ENCODE results near the gene SLC5A10. TPM values are rescaled to one million over a fixed set of nuclear protein-coding genes. Genes with fewer than 3 reads are reported as not detected.

The SLC5A10 gene
- total RNA-seq, 6 experiments from 2014 or later, result 0.07 to 0.14 TPM; not detected in 4

DNA sequence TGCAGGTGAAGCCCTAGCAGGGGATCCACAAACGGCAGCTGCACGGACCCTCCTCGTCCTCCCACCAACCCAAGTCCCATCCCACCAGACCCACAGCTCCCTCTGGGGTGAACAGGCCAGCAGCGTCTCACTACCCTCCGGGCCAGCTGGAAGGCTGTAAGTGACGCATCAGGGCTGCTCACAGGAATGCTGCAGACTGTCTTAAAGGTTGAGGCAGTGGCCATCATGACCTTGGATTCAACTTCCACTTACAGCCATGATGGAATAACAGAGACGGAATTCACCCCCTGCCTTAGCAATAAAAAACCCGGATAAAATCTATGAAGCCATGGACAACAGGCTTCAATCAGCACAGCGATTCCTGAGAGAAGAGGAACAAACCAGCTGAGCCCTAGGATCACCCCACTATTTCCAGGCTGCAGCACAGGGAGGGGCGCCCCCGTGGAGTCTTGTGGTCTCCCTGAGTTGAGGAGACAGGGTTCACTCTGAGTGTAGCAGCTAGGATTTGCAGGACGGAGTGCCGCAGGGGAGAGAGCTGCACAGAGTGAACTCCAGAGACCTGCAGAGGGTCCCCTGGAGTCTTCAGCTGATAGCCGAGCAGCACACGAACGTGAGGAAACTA lies 42.1 kb downstream of the SLC5A10 start:
- WGBS (ENCODE audit: insufficient coverage, low coverage, low lambda C conversion rate, missing lambda C conversion rate), result 74% methylated on average over 6 of the region's 16 CpGs
- H3K27me3 ChIP-seq, result no peaks in the 10 kb centered on the region
- no peaks in the 10 kb centered on the region for H3K9me3 ChIP-seq
- no peak overlapping the region for H3K4me3 ChIP-seq
- no peak for DNase-seq
- H3K36me3 ChIP-seq, result no peaks in the 10 kb centered on the region
- no peak overlapping the region for H3K27ac ChIP-seq
- no peak for ATAC-seq
- H3K4me1 ChIP-seq, result peaks cover 0 to 24% (median 6%) of the 10 kb centered on the region in 4 donors
- TF ChIP-seq, protein P1, sequence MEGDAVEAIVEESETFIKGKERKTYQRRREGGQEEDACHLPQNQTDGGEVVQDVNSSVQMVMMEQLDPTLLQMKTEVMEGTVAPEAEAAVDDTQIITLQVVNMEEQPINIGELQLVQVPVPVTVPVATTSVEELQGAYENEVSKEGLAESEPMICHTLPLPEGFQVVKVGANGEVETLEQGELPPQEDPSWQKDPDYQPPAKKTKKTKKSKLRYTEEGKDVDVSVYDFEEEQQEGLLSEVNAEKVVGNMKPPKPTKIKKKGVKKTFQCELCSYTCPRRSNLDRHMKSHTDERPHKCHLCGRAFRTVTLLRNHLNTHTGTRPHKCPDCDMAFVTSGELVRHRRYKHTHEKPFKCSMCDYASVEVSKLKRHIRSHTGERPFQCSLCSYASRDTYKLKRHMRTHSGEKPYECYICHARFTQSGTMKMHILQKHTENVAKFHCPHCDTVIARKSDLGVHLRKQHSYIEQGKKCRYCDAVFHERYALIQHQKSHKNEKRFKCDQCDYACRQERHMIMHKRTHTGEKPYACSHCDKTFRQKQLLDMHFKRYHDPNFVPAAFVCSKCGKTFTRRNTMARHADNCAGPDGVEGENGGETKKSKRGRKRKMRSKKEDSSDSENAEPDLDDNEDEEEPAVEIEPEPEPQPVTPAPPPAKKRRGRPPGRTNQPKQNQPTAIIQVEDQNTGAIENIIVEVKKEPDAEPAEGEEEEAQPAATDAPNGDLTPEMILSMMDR (IDR thresholded peaks at IDR 0.05), result no peak
- no peak for TF ChIP-seq POLR2A (IDR thresholded peaks at IDR 0.05)
- intact Hi-C loops (cut with DNase I), result no loop called here

DNA sequence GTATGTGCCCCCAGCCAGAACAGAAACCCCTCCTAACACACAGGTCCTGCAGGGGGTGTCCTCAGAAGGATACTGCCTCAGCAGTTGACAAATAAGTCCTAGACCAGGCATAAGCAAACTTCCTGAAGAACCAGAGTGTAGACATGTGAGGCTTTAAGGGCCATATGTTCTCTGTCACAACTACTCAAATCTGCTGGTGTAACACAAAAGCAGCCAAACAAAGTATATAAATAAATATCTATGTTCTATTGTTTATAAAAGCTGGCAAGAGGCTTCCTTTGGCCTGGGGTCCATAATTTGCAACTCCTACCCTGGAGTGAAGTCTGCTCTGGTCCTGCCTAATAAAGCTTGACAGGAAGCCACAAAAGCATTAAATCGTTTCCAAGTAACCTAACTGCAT lies 42.7 kb downstream of the SLC5A10 start:
- no peak overlapping the region for H3K27ac ChIP-seq
- WGBS (ENCODE audit: insufficient coverage, low coverage, low lambda C conversion rate, missing lambda C conversion rate), result 5% methylated on average over 1 of the region's 1 CpG
- no peak for DNase-seq

DNA sequence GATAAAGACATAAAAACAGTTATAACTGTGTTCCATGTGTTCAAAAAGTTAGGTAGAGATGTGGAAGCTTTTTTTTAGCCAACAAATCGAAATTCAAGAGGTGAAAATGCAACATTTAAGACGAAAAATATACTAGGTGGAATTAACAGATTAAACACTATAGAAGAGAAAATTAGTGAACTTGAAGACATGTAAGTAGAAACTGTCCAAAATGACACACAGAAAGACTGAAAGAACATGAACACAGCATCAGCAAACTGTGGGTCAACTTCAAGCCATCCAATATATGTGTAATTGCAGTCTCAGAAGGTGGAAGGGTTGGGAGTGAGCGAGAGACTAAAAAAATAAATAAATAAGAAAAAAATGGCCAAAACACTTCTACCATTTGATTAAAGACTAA lies 43.3 kb downstream of the SLC5A10 start:
- H3K36me3 ChIP-seq, result no peaks in the 10 kb centered on the region
- DNase-seq, result no peak
- H3K9me3 ChIP-seq, result no peaks in the 10 kb centered on the region
- H3K27me3 ChIP-seq, result no peaks in the 10 kb centered on the region
- no peak for TF ChIP-seq POLR2A (IDR thresholded peaks at IDR 0.05)
- TF ChIP-seq, protein P1 (IDR thresholded peaks at IDR 0.05), result no peak
- peaks cover 0 to 12% (median 2%) of the 10 kb centered on the region in 4 donors for H3K4me1 ChIP-seq
- no peak overlapping the region for H3K27ac ChIP-seq
- no peak for ATAC-seq
- 94% methylated on average over 2 of the region's 3 CpGs for WGBS (ENCODE audit: insufficient coverage, low coverage, low lambda C conversion rate, missing lambda C conversion rate)
- H3K4me3 ChIP-seq, result no peak overlapping the region
- intact Hi-C loops (cut with DNase I), result no loop called here

More for the DNA sequence above, 42.7 kb downstream of the SLC5A10 start:
- no peak for ATAC-seq
- Histone ChIP-seq H3K36me3 (no peaks in the 10 kb centered on the region), H3K4me3 (no peak overlapping the region), H3K4me1 (peaks cover 0 to 17% (median 3%) of the 10 kb centered on the region in 4 donors), H3K27me3 (no peaks in the 10 kb centered on the region), H3K9me3 (no peaks in the 10 kb centered on the region)
- intact Hi-C loops (cut with DNase I), result no loop called here
- TF ChIP-seq, protein P1 (IDR thresholded peaks at IDR 0.05), result no peak
- no peak for TF ChIP-seq POLR2A (IDR thresholded peaks at IDR 0.05)

DNA sequence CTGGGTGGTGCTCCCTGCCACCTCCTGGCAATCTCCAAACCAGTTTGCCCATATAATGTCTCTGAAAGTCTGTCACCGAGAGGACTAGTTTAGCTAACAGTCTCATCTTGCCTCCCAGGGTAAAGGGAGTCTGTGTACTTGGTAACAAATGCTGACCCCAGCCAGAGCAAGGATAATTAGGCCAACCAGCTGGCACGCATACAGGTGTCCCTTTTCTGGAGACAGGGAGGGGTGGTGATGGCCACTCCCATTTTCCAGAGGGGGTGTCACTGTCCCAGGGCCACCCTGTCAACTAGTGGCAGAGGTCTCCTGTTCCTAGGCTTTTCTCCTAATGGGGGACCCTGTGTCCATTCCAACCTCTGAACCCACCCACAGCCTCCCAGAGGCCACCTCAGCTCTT lies 44.5 kb downstream of the SLC5A10 start:
- H3K4me1 ChIP-seq, result peaks cover 0 to 10% (median 3%) of the 10 kb centered on the region in 4 donors
- DNase-seq, result no peak

More for the DNA sequence above, 44.5 kb downstream of the SLC5A10 start:
- ATAC-seq, result peak in 3 of 4 donors; percentile 4 to 37 (median 14)
- H3K36me3 ChIP-seq, result no peaks in the 10 kb centered on the region
- no peak for TF ChIP-seq POLR2A (IDR thresholded peaks at IDR 0.05)
- TF ChIP-seq, protein P1 (IDR thresholded peaks at IDR 0.05), result no peak
- H3K4me3 ChIP-seq, result no peak overlapping the region
- WGBS (ENCODE audit: insufficient coverage, low coverage, low lambda C conversion rate, missing lambda C conversion rate), result 40% methylated on average over 2 of the region's 2 CpGs
- H3K27ac ChIP-seq, result no peak overlapping the region
- no peaks in the 10 kb centered on the region for H3K9me3 ChIP-seq
- no peaks in the 10 kb centered on the region for H3K27me3 ChIP-seq
- intact Hi-C loops (cut with DNase I), result no loop called here
